ENCODE data around the gene SLC12A5.
"Not testable (repeated sequence)": the region's sequence is repeated elsewhere in the genome, so short reads cannot be mapped to it uniquely, and the experiment has no call there.

Gene SLC12A5

DNA sequence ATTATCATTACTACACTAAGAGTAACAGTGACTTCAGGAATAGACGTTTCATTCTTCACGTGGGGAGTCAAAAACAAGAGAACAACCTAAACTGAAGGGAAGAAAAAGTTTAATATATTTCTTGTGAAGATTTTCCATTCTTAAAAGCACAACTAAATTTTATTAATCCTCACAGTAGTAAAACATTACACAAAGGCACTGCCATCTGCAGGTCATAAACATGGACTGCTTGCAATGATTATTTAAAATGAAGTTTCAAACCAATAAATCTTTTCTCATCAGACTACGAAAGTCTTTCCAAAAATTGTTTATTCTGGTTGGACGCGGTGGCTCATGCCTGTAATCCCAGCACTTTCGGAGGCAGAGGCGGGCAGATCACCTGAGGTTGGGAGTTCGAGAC lies 58.1 kb downstream of the SLC12A5 start:
- Mint-ChIP-seq H3K27me3 (no peaks in the 10 kb centered on the region), H3K9me3 (no peaks in the 10 kb centered on the region), H3K27ac (ENCODE audit: low read depth) (no peak overlapping the region), H3K4me3 (no peak overlapping the region), H3K36me3 (ENCODE audit: insufficient read depth) (peaks cover 11% of the 10 kb centered on the region), H3K4me1 (peaks cover 63% of the 10 kb centered on the region)
- DNase-seq (ENCODE audit: low spot score in 2 of 2) (no peak), ATAC-seq (replicated peaks; ENCODE audit: extremely low read depth, poor library complexity, severe bottlenecking) (no peak)

GRCh38 chr20:46088409-46089166 lies 59.6 kb downstream of the SLC12A5 start:
- Mint-ChIP-seq H3K9me3 (no peaks in the 10 kb centered on the region), H3K27ac (ENCODE audit: low read depth) (peak overlapping the region; percentile 84), H3K4me3 (peak overlapping the region; percentile 83), H3K4me1 (peaks cover 48% of the 10 kb centered on the region), H3K36me3 (ENCODE audit: insufficient read depth) (peaks cover 11% of the 10 kb centered on the region), H3K27me3 (no peaks in the 10 kb centered on the region)
- ATAC-seq (replicated peaks; ENCODE audit: extremely low read depth, poor library complexity, severe bottlenecking) (no peak), DNase-seq (ENCODE audit: low spot score in 2 of 2) (no peak)

- H3K4me3 Mint-ChIP-seq, result peak overlapping the region; percentile 83
- H3K36me3 Mint-ChIP-seq (ENCODE audit: insufficient read depth), result peaks cover 11% of the 10 kb centered on the region
- DNase-seq (ENCODE audit: low spot score in 2 of 2) (peak in 1 of 2 donors; percentile 41), ATAC-seq (replicated peaks; ENCODE audit: extremely low read depth, poor library complexity, severe bottlenecking) (peak; percentile 52)
- H3K4me1 Mint-ChIP-seq, result peaks cover 48% of the 10 kb centered on the region
- no peaks in the 10 kb centered on the region for H3K9me3 Mint-ChIP-seq
- H3K27ac Mint-ChIP-seq (ENCODE audit: low read depth), result peak overlapping the region; percentile 84
- no peaks in the 10 kb centered on the region for H3K27me3 Mint-ChIP-seq
These were observed 60.1 kb downstream of the SLC12A5 start for GRCh38 chr20:46089167-46089416.

- H3K4me1 Mint-ChIP-seq, result peaks cover 43% of the 10 kb centered on the region
- H3K27me3 Mint-ChIP-seq, result no peaks in the 10 kb centered on the region
- ATAC-seq (replicated peaks; ENCODE audit: extremely low read depth, poor library complexity, severe bottlenecking), result peak; percentile 84
- peak; percentile 79 to 89 for DNase-seq (ENCODE audit: low spot score in 2 of 2)
- H3K36me3 Mint-ChIP-seq (ENCODE audit: insufficient read depth), result peaks cover 9% of the 10 kb centered on the region
- no peaks in the 10 kb centered on the region for H3K9me3 Mint-ChIP-seq
- H3K27ac Mint-ChIP-seq (ENCODE audit: low read depth), result peak within 1 kb of the TSS; percentile 84
- peak within 1 kb of the TSS; percentile 83 for H3K4me3 Mint-ChIP-seq
These were observed 60.7 kb downstream of the SLC12A5 start, which contains the start of gene NCOA5 for GRCh38 chr20:46089417-46090388. TSS of gene NCOA5 (minus strand) at chr20:46089962. CDS start at chr20:46079424, 10,538 bp downstream.

- not testable (repeated sequence) for H3K9me3 Mint-ChIP-seq
These were observed 62.9 kb downstream of the SLC12A5 start for GRCh38 chr20:46091622-46092535.

DNA sequence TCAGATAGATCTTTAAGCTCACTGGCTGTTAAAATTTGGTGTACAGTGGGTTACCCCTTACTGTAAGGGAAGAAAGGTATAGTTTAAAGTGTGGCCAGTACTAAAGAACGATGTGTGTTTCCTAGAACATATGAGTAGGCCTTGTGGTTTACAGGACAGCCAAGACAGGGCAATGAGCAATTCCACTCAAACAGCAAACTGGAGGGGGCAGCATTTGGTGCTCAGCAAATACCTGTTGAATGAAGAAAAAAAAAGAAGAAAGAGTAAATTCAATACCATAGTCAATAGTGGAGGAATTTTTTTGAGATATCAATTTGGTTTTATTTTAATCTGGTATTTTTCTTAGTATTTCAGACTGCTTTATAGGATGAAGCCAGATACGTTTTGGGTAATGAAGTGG lies 64.5 kb downstream of the SLC12A5 start:
- H3K27me3 Mint-ChIP-seq, result peaks cover 5% of the 10 kb centered on the region
- H3K9me3 Mint-ChIP-seq, result no peaks in the 10 kb centered on the region
- DNase-seq (ENCODE audit: low spot score in 2 of 2) (no peak), ATAC-seq (replicated peaks; ENCODE audit: extremely low read depth, poor library complexity, severe bottlenecking) (no peak)
- H3K4me1 Mint-ChIP-seq, result peaks cover 7% of the 10 kb centered on the region
- H3K27ac Mint-ChIP-seq (ENCODE audit: low read depth), result no peak overlapping the region
- no peak overlapping the region for H3K4me3 Mint-ChIP-seq
- H3K36me3 Mint-ChIP-seq (ENCODE audit: insufficient read depth), result peaks cover 8% of the 10 kb centered on the region

More at GRCh38 chr20:46091622-46092535, 62.9 kb downstream of the SLC12A5 start:
- H3K4me1 Mint-ChIP-seq, result peaks cover 22% of the 10 kb centered on the region
- not testable (repeated sequence) for H3K27ac Mint-ChIP-seq (ENCODE audit: low read depth); H3K36me3 Mint-ChIP-seq (ENCODE audit: insufficient read depth); ATAC-seq (replicated peaks; ENCODE audit: extremely low read depth, poor library complexity, severe bottlenecking); H3K4me3 Mint-ChIP-seq; H3K27me3 Mint-ChIP-seq; DNase-seq (ENCODE audit: low spot score in 2 of 2)

- H3K27me3 Mint-ChIP-seq, result peaks cover 57% of the 10 kb centered on the region
- DNase-seq (ENCODE audit: low spot score in 2 of 2), result no peak
- ATAC-seq (replicated peaks; ENCODE audit: extremely low read depth, poor library complexity, severe bottlenecking), result no peak
- H3K9me3 Mint-ChIP-seq, result no peaks in the 10 kb centered on the region
- H3K4me3 Mint-ChIP-seq, result no peak overlapping the region
- no peaks in the 10 kb centered on the region for H3K36me3 Mint-ChIP-seq (ENCODE audit: insufficient read depth)
- no peak overlapping the region for H3K27ac Mint-ChIP-seq (ENCODE audit: low read depth)
- H3K4me1 Mint-ChIP-seq, result no peaks in the 10 kb centered on the region
These were observed 70.7 kb downstream of the SLC12A5 start for GRCh38 chr20:46099491-46100287.

- H3K36me3 Mint-ChIP-seq (ENCODE audit: insufficient read depth); H3K9me3 Mint-ChIP-seq; DNase-seq (ENCODE audit: low spot score in 2 of 2); ATAC-seq (replicated peaks; ENCODE audit: extremely low read depth, poor library complexity, severe bottlenecking); H3K4me3 Mint-ChIP-seq; H3K27ac Mint-ChIP-seq (ENCODE audit: low read depth); H3K4me1 Mint-ChIP-seq: not testable (repeated sequence)
- peaks cover 65% of the 10 kb centered on the region for H3K27me3 Mint-ChIP-seq
These were observed 71.4 kb downstream of the SLC12A5 start for GRCh38 chr20:46100444-46100843.

- ATAC-seq (replicated peaks; ENCODE audit: extremely low read depth, poor library complexity, severe bottlenecking) (no peak), DNase-seq (ENCODE audit: low spot score in 2 of 2) (no peak)
- Mint-ChIP-seq H3K36me3 (ENCODE audit: insufficient read depth) (no peaks in the 10 kb centered on the region), H3K9me3 (no peaks in the 10 kb centered on the region), H3K27me3 (peaks cover 70% of the 10 kb centered on the region), H3K4me3 (no peak overlapping the region), H3K4me1 (no peaks in the 10 kb centered on the region), H3K27ac (ENCODE audit: low read depth) (no peak overlapping the region)
These were observed 72.0 kb downstream of the SLC12A5 start for GRCh38 chr20:46100988-46101387.

DNA sequence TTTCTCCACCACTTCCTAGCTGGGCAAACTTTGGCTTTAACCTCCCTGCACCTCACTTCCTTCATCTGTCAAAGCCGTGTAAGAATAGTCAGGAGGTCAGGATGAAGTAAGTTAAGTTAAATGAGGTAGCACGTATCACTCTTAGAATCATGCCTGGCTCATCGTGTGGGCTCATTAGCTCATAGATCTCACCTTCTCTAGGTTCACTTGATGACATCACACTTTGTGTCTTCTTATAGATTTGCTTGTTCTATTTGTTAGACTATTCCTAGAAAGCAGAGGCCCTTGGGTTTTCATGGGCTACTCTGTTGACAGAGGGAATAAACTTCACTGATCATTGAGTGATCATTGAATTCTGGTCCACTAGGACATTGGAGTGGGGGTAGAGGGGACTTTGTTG lies 72.9 kb downstream of the SLC12A5 start:
- no peaks in the 10 kb centered on the region for H3K36me3 Mint-ChIP-seq (ENCODE audit: insufficient read depth)
- no peaks in the 10 kb centered on the region for H3K9me3 Mint-ChIP-seq
- no peak overlapping the region for H3K4me3 Mint-ChIP-seq
- H3K27ac Mint-ChIP-seq (ENCODE audit: low read depth), result no peak overlapping the region
- DNase-seq (ENCODE audit: low spot score in 2 of 2) (no peak), ATAC-seq (replicated peaks; ENCODE audit: extremely low read depth, poor library complexity, severe bottlenecking) (no peak)
- H3K4me1 Mint-ChIP-seq, result no peaks in the 10 kb centered on the region
- peaks cover 80% of the 10 kb centered on the region for H3K27me3 Mint-ChIP-seq

GRCh38 chr20:46102940-46103339 lies 73.9 kb downstream of the SLC12A5 start:
- H3K27ac Mint-ChIP-seq (ENCODE audit: low read depth), result no peak overlapping the region
- DNase-seq (ENCODE audit: low spot score in 2 of 2) (no peak), ATAC-seq (replicated peaks; ENCODE audit: extremely low read depth, poor library complexity, severe bottlenecking) (no peak)
- H3K36me3 Mint-ChIP-seq (ENCODE audit: insufficient read depth), result no peaks in the 10 kb centered on the region
- H3K4me3 Mint-ChIP-seq, result no peak overlapping the region
- no peaks in the 10 kb centered on the region for H3K9me3 Mint-ChIP-seq
- H3K4me1 Mint-ChIP-seq, result no peaks in the 10 kb centered on the region
- peaks cover 90% of the 10 kb centered on the region for H3K27me3 Mint-ChIP-seq
